ENCODE results near the gene ATAD3A.
A peak's percentile ranks its signal among the peaks of the same experiment; 100 is the strongest.
"Not testable (repeated sequence)": the region's sequence is repeated elsewhere in the genome, so short reads cannot be mapped to it uniquely, and the experiment has no call there.

ATAD3A gene

DNA sequence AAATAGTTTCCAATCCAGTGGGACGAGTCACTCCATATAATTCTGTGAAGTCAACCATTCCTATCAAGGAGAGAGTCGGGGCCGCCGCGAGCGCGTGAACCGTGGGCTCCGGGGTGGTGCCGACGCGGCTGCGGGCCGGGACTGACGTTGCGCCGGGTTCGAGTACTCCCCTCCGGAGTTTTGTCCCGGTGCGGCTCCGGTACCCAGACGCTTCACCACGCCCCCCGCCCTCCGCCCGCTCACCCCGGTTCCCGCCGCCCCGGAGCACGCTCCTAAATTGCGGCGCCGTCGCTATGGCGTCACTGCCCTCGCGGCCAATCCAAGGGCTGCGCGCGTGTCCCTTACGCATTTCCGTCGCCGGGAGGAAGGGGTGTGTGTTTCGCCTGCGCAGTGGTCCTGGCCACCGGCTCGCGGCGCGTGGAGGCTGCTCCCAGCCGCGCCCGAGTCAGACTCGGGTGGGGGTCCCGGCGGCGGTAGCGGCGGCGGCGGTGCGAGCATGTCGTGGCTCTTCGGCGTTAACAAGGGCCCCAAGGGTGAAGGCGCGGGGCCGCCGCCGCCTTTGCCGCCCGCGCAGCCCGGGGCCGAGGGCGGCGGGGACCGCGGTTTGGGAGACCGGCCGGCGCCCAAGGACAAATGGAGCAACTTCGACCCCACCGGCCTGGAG lies 40.4 kb upstream of the ATAD3A start, which contains the start of gene ATAD3B:
TSS of gene ATAD3B (plus strand) at position 377 of the 664 bp plus-strand sequence. CDS start at position 497, 120 bp downstream.
- H3K4me1 ChIP-seq: peaks cover 4% of the 10 kb centered on the region
- peaks cover 17% of the 10 kb centered on the region for H3K36me3 ChIP-seq
- no peaks in the 10 kb centered on the region for H3K9me3 ChIP-seq
- TF ChIP-seq, protein P1, sequence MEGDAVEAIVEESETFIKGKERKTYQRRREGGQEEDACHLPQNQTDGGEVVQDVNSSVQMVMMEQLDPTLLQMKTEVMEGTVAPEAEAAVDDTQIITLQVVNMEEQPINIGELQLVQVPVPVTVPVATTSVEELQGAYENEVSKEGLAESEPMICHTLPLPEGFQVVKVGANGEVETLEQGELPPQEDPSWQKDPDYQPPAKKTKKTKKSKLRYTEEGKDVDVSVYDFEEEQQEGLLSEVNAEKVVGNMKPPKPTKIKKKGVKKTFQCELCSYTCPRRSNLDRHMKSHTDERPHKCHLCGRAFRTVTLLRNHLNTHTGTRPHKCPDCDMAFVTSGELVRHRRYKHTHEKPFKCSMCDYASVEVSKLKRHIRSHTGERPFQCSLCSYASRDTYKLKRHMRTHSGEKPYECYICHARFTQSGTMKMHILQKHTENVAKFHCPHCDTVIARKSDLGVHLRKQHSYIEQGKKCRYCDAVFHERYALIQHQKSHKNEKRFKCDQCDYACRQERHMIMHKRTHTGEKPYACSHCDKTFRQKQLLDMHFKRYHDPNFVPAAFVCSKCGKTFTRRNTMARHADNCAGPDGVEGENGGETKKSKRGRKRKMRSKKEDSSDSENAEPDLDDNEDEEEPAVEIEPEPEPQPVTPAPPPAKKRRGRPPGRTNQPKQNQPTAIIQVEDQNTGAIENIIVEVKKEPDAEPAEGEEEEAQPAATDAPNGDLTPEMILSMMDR (IDR thresholded peaks at IDR 0.05; ENCODE audit: low read depth, low read length): no peak
- H3K27me3 ChIP-seq: no peaks in the 10 kb centered on the region
- peak within 1 kb of the TSS; percentile 96 for H3K4me3 ChIP-seq (ENCODE audit: low read depth, low read length)
- peak; percentile 95 for DNase-seq

DNA sequence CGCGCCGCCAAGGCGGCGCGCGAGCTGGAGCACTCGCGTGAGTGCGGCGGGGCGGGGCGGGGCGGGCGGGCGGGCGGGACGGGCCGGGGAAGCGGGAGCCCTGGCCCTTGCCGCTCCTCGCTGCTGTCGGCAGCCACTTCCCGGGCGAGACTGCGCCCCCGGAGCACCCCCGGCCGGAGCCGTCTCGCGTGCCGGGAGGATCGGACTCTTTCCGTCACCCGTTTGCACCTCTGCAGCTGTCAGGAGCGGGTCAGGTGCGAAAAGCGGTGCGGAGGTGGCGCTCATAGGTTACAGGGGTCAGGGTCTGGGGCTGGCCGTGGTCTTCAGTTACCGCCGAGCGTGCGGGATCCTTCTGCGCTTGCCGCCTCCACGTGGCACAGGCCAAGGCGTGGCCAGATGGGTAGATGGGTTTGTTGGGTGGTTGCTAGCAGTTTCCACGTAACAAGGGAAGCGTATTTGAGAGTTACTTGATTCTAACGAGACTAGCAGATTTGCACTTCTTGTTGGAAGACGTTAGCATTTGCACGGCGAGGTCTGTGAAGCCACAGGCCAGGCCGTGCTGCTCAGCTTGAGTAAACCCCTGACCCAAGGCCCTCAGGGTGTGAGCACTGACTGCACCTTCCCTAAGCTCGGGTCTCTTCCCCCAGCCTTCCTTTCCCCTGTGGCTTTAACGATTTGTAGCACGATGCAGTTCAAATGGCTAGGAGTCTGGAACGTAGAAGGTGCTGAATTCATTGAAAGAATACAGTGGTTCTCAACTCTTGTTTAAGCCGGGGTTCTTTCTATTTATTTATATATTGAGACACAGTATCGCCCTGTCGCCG lies 39.7 kb upstream of the ATAD3A start:
- Histone ChIP-seq H3K4me3 (ENCODE audit: low read depth, low read length) (peak overlapping the region; percentile 84), H3K36me3 (peaks cover 24% of the 10 kb centered on the region)
- H3K27me3 ChIP-seq, H3K9me3 ChIP-seq, DNase-seq, H3K4me1 ChIP-seq: not testable (repeated sequence)

DNA sequence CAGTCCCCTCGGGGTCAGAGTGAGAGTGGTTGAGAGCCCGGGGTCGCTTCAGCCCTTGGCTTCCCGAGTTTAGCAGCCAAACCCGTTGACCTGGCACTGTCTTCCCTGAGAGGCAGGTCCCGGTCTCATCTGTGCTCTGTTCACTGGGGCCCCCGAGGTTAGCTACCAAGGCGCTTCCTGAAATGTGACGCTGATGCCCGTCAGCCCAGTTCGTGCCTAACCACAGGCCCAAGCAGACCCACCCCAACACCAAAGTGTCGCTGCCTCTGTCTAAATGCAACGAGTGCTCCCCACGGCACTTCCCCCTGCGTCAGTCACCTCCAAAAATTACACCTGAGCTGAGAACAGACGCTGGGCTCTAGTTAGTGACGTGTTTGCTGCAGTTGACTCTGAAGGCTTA lies 36.0 kb upstream of the ATAD3A start:
- not testable (repeated sequence) for DNase-seq; H3K9me3 ChIP-seq; H3K27me3 ChIP-seq; H3K4me3 ChIP-seq (ENCODE audit: low read depth, low read length); H3K4me1 ChIP-seq
- peaks cover 52% of the 10 kb centered on the region for H3K36me3 ChIP-seq

DNA sequence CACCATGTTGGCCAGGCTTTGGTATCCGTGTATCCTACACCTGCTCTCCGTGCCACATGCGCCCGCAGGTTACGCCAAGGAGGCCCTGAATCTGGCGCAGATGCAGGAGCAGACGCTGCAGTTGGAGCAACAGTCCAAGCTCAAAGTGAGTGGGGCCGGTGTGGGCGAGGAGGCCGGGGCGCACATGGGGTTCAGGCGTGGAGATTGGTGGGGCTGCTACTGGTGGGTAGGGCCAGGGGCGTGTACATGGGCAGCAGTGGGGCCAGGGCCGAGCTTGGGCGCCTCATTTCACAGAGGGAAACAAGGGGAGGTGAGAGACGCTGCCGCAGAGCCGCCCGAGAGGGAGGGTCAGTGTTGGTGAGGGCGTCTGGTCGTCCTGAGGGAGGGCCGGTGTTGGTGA lies 34.8 kb upstream of the ATAD3A start:
- Histone ChIP-seq H3K36me3 (peaks cover 57% of the 10 kb centered on the region), H3K4me1 (peaks cover 4% of the 10 kb centered on the region), H3K9me3 (no peaks in the 10 kb centered on the region), H3K4me3 (ENCODE audit: low read depth, low read length) (no peak overlapping the region), H3K27me3 (no peaks in the 10 kb centered on the region)
- DNase-seq: no peak
- TF ChIP-seq, protein P1 (IDR thresholded peaks at IDR 0.05; ENCODE audit: low read depth, low read length): no peak

DNA sequence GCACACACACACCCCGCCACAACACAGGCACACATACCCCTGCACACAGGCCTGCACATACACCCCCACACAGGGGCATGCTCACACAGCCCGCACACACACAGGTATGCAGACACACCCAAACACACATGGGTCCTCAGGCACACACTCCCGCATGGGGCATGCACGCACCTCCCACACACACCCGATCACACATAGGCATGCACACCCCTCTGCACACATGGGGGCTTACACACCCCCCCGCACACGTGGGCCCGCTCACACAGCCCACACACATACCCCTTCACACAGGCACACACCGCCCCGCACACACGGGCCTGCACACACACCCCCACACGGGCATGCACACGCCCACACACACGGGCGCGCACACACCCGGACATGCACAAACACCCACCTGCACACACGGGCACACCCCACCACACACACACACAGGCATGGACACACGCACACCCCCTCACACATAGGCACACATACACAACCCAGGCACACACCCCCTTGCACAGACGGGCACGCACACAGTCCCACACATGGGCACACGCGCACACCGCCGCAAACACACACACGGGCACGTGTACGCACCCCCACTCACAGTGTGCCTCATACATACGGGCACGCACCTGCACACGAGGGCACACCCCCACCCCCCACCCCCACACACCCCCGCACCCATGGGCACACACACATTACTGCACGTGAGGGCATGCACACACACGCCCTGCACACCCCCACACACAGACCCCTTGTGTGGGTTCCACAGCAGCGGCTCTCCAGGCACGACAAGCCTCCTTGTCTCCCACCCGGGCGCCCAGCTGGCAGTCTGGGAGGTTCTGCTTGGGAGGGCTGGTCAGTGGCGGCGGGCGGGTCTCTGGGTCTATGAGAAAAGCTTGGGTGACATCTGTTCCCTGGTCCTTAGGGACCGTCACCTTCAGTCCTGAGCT lies 32.1 kb upstream of the ATAD3A start:
- no peak overlapping the region for H3K4me3 ChIP-seq (ENCODE audit: low read depth, low read length)
- no peaks in the 10 kb centered on the region for H3K9me3 ChIP-seq
- no peaks in the 10 kb centered on the region for H3K4me1 ChIP-seq
- DNase-seq: no peak
- peaks cover 61% of the 10 kb centered on the region for H3K36me3 ChIP-seq
- no peaks in the 10 kb centered on the region for H3K27me3 ChIP-seq
- TF ChIP-seq, protein P1 (IDR thresholded peaks at IDR 0.05; ENCODE audit: low read depth, low read length): no peak

DNA sequence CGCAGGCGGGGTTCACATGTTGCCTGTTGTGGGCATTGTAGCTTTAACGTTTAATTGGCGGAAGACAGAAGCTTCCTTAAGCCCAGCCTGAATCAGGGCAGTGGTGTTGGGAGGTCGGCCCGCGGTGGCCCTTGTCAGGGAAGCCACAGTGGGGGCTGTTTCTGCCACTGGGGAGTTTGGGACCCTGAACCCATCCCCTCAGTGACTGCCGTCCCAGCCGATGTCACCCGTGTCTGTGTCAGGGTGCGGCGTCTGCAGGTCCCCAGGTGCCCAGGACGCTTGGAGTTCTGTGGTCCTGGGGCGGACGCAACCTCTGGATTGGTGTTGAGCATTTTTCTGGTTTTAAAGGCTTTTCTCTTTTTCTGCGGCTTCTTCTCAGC lies 31.5 kb upstream of the ATAD3A start:
- peaks cover 62% of the 10 kb centered on the region for H3K36me3 ChIP-seq
- not testable (repeated sequence) for H3K4me1 ChIP-seq; H3K9me3 ChIP-seq; DNase-seq; H3K27me3 ChIP-seq; H3K4me3 ChIP-seq (ENCODE audit: low read depth, low read length)

DNA sequence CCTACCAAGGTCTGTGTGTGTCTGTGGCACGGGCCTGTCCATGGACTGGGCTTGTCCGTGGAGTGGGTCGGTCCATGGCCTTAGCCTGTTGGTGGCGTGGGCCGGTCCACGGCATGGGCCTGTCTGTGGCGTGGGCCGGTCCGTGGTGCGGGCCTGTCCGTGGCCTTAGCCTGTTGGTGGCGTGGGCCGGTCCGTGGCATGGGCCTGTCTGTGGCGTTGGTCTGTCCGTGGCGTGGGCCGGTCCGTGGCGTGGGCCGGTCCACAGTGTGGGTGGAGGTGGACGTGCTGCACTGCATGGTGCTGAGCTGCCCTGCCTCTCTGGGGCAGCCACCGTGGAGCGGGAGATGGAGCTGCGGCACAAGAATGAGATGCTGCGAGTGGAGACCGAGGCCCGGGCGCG lies 30.2 kb upstream of the ATAD3A start:
- not testable (repeated sequence) for DNase-seq; H3K27me3 ChIP-seq; H3K9me3 ChIP-seq; H3K4me3 ChIP-seq (ENCODE audit: low read depth, low read length); H3K4me1 ChIP-seq
- H3K36me3 ChIP-seq: peaks cover 61% of the 10 kb centered on the region
